Right lobe of liver (tissue), 6 donors: ENCODE results near the gene ZNF615. TPM values are rescaled to one million over a fixed set of nuclear protein-coding genes. Genes with fewer than 3 reads are reported as not detected.
"Not testable (repeated sequence)": the region's sequence is repeated elsewhere in the genome, so short reads cannot be mapped to it uniquely, and the experiment has no call there.

ENCODE experiments used
- ATAC-seq, 4 donors: fragments of 200-7000 bp; cut with Tn5 transposase; one replicate each; pipeline ENCODE4 v1.9.1; 2020; ENCODE audit warnings: mild to moderate bottlenecking in 4 of 4, moderate library complexity in 4 of 4
- DNase-seq, 3 donors: peaks; one replicate each; pipeline ENCODE4 v3.0.0-alpha.2; 2020
- H3K27ac ChIP-seq, 3 donors: fragments of 200-600 bp; one replicate each; pipeline ENCODE4 v1.8.0; 2022
- H3K27me3 ChIP-seq, 2 donors: fragments of 200-600 bp; one replicate each; pipeline ENCODE4 v1.8.0; 2022
- H3K36me3 ChIP-seq, 4 donors: fragments of 200-600 bp; sonication (generic) in 1 of 4; one replicate each; pipeline versions ENCODE4 v1.5.1 to v1.8.0; 2017 to 2022; ENCODE audit warnings: control low read depth in 1 of 4
- H3K4me1 ChIP-seq, 4 donors: fragments of 200-600 bp; sonication (generic) in 1 of 4; one replicate each; pipeline versions ENCODE4 v1.5.1 to v1.8.0; 2017 to 2022; ENCODE audit warnings: control low read depth in 1 of 4
- H3K4me3 ChIP-seq, 3 donors: fragments of 200-600 bp; one replicate each; pipeline ENCODE4 v1.8.0; 2022
- H3K9me3 ChIP-seq, 4 donors: fragments of 200-600 bp; sonication (generic) in 1 of 4; one replicate each; pipeline versions ENCODE4 v1.5.1 to v1.8.0; 2017 to 2022; ENCODE audit warnings: control low read depth in 1 of 4
- POLR2A ChIP-seq: fragments of 450-650 bp; IDR thresholded peaks from one replicate; pipeline ENCODE4 v1.6.1; 2017; ENCODE audit warnings: antibody characterized with exemption, mild to moderate bottlenecking
- WGBS: methylation state at CpG from one replicate; pipeline ENCODE4 v1.1.6; 2018; ENCODE audit warnings: low coverage, low lambda C conversion rate; ENCODE audit not compliant: insufficient coverage; ENCODE audit errors: missing lambda C conversion rate; 5-methylcytosine and 5-hydroxymethylcytosine counted together
- intact Hi-C, 2 donors: fragments of 100-400 bp; cut with DNase I; formaldehyde crosslinking; loops; one replicate each; pipeline versions ENCODE4 v1.11.2 to v1.14.1; 2022
- total RNA-seq, 6 experiments: library from RNA; depleted of rRNA in 2 of 6; stranded (reverse); fragments of >200 nt in 2 of 6; fragmentation: NEBNext Ultra II Directional in 3 of 6; extraction: Animal tissue kit (Norgen Biotek cat#: 25700) in 3 of 6; gene quantifications; one replicate each; pipeline versions ENCODE4 v1.1.0 to v1.2.4, GENCODE V29; 2016 to 2023
- TF ChIP-seq, protein P1 (sequence below), 4 donors: fragments of 200-600 bp in 3 of 4; fragments of 450-650 bp in 1 of 4; IDR thresholded peaks; one replicate each; pipeline versions ENCODE4 v1.5.1 to v1.8.0; 2016 to 2022; ENCODE audit warnings: antibody characterized with exemption in 4 of 4, mild to moderate bottlenecking in 2 of 4
- donor health status: DM: no; HTN: yes; CAD: no.
- donor health status: DM: no; HTN: no; CAD: no.
- donor health status: DM: no; HTN: no; CAD: no.
- donor health status: DM: no; HTN: yes; CAD: no.
- donor health status: DM: no; HTN: yes; CAD: no.

Gene ZNF615
- total RNA-seq, 6 experiments from 2014 or later = 1.2 to 5.0 (median 3.3) TPM

DNA sequence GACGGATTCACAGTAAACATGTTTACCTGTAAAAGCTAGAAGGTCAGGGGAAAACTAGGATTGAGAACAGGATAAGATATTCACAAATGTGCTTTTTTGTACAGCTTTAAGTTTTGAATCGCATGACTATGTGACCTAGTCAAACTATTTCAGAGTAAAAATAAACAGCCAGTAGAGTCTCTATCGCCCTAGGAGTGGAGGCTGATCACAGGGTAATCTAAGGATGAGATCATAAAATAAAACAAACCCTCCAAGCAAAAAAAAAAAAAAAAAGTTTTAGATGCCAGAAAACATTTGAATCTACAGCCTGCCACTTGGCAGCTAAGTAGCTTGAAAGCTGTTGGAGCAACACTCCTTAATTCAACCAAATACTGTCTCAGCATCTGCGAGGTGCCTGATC, 48.2 kb downstream of the ZNF615 start:
- DNase-seq (no peak), ATAC-seq (no peak)
- H3K4me3 ChIP-seq = no peak overlapping the region
- H3K27ac ChIP-seq = no peak overlapping the region
- TF ChIP-seq, protein P1, sequence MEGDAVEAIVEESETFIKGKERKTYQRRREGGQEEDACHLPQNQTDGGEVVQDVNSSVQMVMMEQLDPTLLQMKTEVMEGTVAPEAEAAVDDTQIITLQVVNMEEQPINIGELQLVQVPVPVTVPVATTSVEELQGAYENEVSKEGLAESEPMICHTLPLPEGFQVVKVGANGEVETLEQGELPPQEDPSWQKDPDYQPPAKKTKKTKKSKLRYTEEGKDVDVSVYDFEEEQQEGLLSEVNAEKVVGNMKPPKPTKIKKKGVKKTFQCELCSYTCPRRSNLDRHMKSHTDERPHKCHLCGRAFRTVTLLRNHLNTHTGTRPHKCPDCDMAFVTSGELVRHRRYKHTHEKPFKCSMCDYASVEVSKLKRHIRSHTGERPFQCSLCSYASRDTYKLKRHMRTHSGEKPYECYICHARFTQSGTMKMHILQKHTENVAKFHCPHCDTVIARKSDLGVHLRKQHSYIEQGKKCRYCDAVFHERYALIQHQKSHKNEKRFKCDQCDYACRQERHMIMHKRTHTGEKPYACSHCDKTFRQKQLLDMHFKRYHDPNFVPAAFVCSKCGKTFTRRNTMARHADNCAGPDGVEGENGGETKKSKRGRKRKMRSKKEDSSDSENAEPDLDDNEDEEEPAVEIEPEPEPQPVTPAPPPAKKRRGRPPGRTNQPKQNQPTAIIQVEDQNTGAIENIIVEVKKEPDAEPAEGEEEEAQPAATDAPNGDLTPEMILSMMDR (IDR thresholded peaks at IDR 0.05) = no peak
- TF ChIP-seq POLR2A = no peak
- H3K36me3 ChIP-seq = peaks cover 0 to 2% (median under 1%) of the 10 kb centered on the region in 4 donors
- H3K9me3 ChIP-seq = peaks cover 0 to 18% (median 10%) of the 10 kb centered on the region in 4 donors
- H3K4me1 ChIP-seq = no peaks in the 10 kb centered on the region
- H3K27me3 ChIP-seq = no peaks in the 10 kb centered on the region
- 80% methylated on average over 4 of the region's 4 CpGs for WGBS
- intact Hi-C loops = no loop called here

GRCh38 chr19:51957846-51958245, 50.2 kb downstream of the ZNF615 start:
- H3K36me3 ChIP-seq, H3K4me1 ChIP-seq, ATAC-seq, H3K9me3 ChIP-seq, H3K27ac ChIP-seq, H3K27me3 ChIP-seq, DNase-seq, intact Hi-C loops, H3K4me3 ChIP-seq: not testable (repeated sequence)
- WGBS = 56% methylated on average over 4 of the region's 4 CpGs

DNA sequence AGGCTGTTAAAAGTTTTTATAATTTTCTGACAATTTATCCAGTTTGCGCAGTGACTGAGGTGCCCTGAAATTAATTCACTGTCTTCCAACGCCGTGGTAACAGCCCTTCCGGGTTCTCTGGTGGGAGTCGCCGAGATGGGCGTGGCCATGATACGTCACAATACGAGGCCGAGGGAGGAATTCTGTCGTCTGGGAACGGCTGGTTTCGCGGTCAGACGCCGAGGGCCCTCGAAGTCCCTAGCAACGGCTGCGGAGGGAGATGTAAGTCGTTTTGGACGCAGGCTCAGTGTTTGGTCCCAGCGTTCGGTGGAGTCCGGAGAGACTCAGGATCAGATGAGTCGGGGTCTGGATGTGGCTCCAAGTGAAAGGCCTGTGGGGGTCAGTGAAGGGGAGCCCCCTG, 59.0 kb downstream of the ZNF615 start:
- DNase-seq = peak in 1 of 3 donors; percentile 37
- ATAC-seq = peak in 2 of 4 donors; percentile 43 to 59
- H3K27ac ChIP-seq = no peak overlapping the region
- TF ChIP-seq POLR2A = no peak
- TF ChIP-seq, protein P1 (IDR thresholded peaks at IDR 0.05) = no peak
- peaks cover 0 to 54% (median 31%) of the 10 kb centered on the region in 4 donors for H3K9me3 ChIP-seq
- no peaks in the 10 kb centered on the region for H3K4me1 ChIP-seq
- 11% methylated on average over 20 of the region's 25 CpGs for WGBS
- no peak overlapping the region for H3K4me3 ChIP-seq
- intact Hi-C loops = no loop called here
- no peaks in the 10 kb centered on the region for H3K27me3 ChIP-seq
- H3K36me3 ChIP-seq = peaks cover 0 to 15% (median 7%) of the 10 kb centered on the region in 4 donors

DNA sequence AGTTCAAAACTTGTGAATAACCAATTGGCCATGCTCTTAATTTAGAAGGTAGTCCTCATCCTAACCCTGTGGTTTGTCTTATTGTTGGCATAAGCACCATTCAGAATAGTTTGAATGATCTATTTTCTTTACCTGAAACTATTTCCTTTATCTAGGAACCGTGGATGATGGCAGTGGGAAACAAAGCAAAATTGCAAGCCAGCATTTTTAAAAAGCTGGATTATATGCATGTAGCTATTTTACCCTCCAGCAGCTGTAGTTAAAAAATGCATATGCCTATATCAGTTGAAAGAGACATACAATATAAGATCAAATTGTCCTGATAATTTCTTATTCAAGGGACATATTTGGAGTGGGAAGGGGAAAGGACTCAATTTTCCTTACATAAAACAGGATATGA, 61.4 kb downstream of the ZNF615 start:
- intact Hi-C loops = no loop called here

GRCh38 chr19:51944798-51945552, 63.0 kb downstream of the ZNF615 start:
- WGBS = 98% methylated on average over 6 of the region's 7 CpGs
- no peak for TF ChIP-seq POLR2A
- TF ChIP-seq, protein P1 (IDR thresholded peaks at IDR 0.05) = no peak
- Histone ChIP-seq H3K9me3 (peaks cover 0 to 68% (median 39%) of the 10 kb centered on the region in 4 donors), H3K27ac (no peak overlapping the region), H3K4me3 (no peak overlapping the region), H3K36me3 (peaks cover 0 to 52% (median 27%) of the 10 kb centered on the region in 4 donors), H3K4me1 (no peaks in the 10 kb centered on the region), H3K27me3 (no peaks in the 10 kb centered on the region)
- ATAC-seq (no peak), DNase-seq (no peak)
- intact Hi-C loops = no loop called here

More for the DNA sequence above, 61.4 kb downstream of the ZNF615 start:
- Histone ChIP-seq H3K4me1 (no peaks in the 10 kb centered on the region), H3K27me3 (no peaks in the 10 kb centered on the region), H3K4me3 (no peak overlapping the region), H3K36me3 (peaks cover 0 to 39% (median 18%) of the 10 kb centered on the region in 4 donors), H3K27ac (no peak overlapping the region), H3K9me3 (peaks cover 0 to 67% (median 39%) of the 10 kb centered on the region in 4 donors)
- WGBS = 50% methylated on average over 1 of the region's 1 CpG
- ATAC-seq (no peak), DNase-seq (no peak)
- no peak for TF ChIP-seq POLR2A
- TF ChIP-seq, protein P1 (IDR thresholded peaks at IDR 0.05) = no peak
